A673 (cell line): ENCODE results near the gene RNF145. TPM values are rescaled to one million over a fixed set of nuclear protein-coding genes. Genes with fewer than 3 reads are reported as not detected.

Source experiments
- BruUV-seq: library from RNA; stranded (reverse); fragments of 400-500 nt; replicated peaks from 2 replicates; lab custom pipeline; 2021; lab: Mats Ljungman, UMichigan
- CTCF ChIA-PET: fragments of 300-600 bp; sonication (Branson Sonifier 250); formaldehyde crosslinking; loops from one replicate; lab custom pipeline; 2022; ENCODE audit warnings: antibody characterized with exemption; lab: Charles Lee
- POLR2A ChIA-PET: fragments of 300-600 bp; sonication (Branson Sonifier 250); formaldehyde crosslinking; loops from one replicate; lab custom pipeline; 2022; ENCODE audit warnings: antibody characterized with exemption; ENCODE audit not compliant: low non-redundant PET; lab: Charles Lee
- DNase-seq: peaks from one replicate; pipeline ENCODE4 v3.0.0-alpha.2; 2015; ENCODE audit warnings: low spot score
- H3K27ac ChIP-seq: fragments of 200-600 bp; sonication (generic); 2 replicates; pipeline ENCODE4 v1.5.1; 2016; ENCODE audit warnings: mixed run types, low read depth, mild to moderate bottlenecking, mixed read lengths, antibody characterized with exemption, low read length; ENCODE audit not compliant: poor library complexity, severe bottlenecking
- H3K27me3 ChIP-seq: fragments of 200-600 bp; sonication (generic); replicated peaks from 2 replicates; pipeline ENCODE4 v1.6.1; 2017; ENCODE audit warnings: mixed run types, low read depth, mild to moderate bottlenecking, mixed read lengths, antibody characterized with exemption, low read length; ENCODE audit not compliant: insufficient read depth, poor library complexity
- H3K36me3 ChIP-seq: fragments of 200-600 bp; sonication (generic); 2 replicates; pipeline ENCODE4 v1.6.1; 2016; ENCODE audit warnings: mixed run types, mild to moderate bottlenecking, mixed read lengths, antibody characterized with exemption, low read length; ENCODE audit not compliant: insufficient read depth, poor library complexity, severe bottlenecking
- H3K4me1 ChIP-seq: fragments of 200-600 bp; sonication (generic); 2 replicates; pipeline ENCODE4 v1.6.1; 2017; ENCODE audit warnings: mixed run types, mild to moderate bottlenecking, mixed read lengths, antibody characterized with exemption, low read length; ENCODE audit not compliant: insufficient read depth, poor library complexity, severe bottlenecking
- H3K4me3 ChIP-seq: fragments of 200-600 bp; sonication (generic); 2 replicates; pipeline ENCODE4 v1.5.1; 2016; ENCODE audit warnings: low read depth, mixed run types, mild to moderate bottlenecking, mixed read lengths, low read length; ENCODE audit not compliant: poor library complexity, severe bottlenecking
- H3K9me3 ChIP-seq: fragments of 200-600 bp; sonication (generic); 2 replicates; pipeline ENCODE4 v1.6.1; 2016; ENCODE audit warnings: mixed run types, low read depth, mild to moderate bottlenecking, mixed read lengths, antibody characterized with exemption, low read length; ENCODE audit not compliant: poor library complexity, severe bottlenecking
- EZH2 ChIP-seq: fragments of 200-600 bp; sonication (generic); IDR thresholded peaks from 2 replicates; pipeline ENCODE4 v1.6.1; 2017; ENCODE audit warnings: borderline replicate concordance, low read depth, mild to moderate bottlenecking, mixed read lengths, antibody characterized with exemption, low read length; ENCODE audit not compliant: poor library complexity, severe bottlenecking
- intact Hi-C: fragments of 100-400 bp; cut with micrococcal nuclease; formaldehyde crosslinking; loops from one replicate; pipeline ENCODE4 v1.10.0; 2022; ENCODE audit not compliant: unreplicated experiment
- total RNA-seq: library from RNA; stranded (reverse); gene quantifications from 2 replicates; pipeline ENCODE4 v1.2.3, GENCODE V29; 2021
- TF ChIP-seq, protein P1 (sequence below): fragments of 300-800, 200-600 bp; sonication (generic); conservative IDR thresholded peaks from 2 replicates; pipeline ENCODE4 v1.5.1; 2017; ENCODE audit warnings: low read depth, mild to moderate bottlenecking, antibody characterized with exemption, low read length, moderate library complexity, mixed read lengths

RNF145 gene
- total RNA-seq, 1 experiment from 2014 or later = 132 TPM

DNA sequence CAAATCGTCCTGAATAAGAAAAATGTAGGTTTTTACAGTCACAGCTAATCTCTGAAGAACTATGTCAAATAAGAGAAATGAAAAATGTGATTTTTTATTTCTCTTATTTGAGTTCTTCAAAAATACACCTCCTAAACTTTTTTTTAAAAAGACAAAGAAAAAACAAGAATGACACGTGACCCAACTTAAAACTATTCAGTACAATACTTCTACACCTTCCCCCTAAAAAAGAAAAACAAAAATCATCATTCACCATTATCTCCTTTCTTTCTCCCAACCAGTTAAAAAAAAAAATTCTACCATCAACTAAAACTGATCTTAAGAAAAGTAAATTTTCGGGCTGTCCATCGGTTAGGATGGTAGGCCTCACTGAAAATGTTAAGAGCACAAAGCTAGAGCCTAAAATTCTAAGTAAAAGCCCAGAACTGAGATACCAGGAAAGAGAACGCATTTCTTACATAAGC, 2.1 kb downstream of the RNF145 start:
- peaks cover 8% of the 10 kb centered on the region for H3K36me3 ChIP-seq
- BruUV-seq = no TSS peak
- intact Hi-C loops = loop anchor here (5.0 kb wide), 1 partner anchor 50 kb away; no protein-coding TSS in a partner anchor
- H3K27ac ChIP-seq = peak overlapping the region; percentile 96
- no peak for DNase-seq
- H3K9me3 ChIP-seq = no peaks in the 10 kb centered on the region
- CTCF ChIA-PET = no interaction called here
- no peaks in the 10 kb centered on the region for H3K27me3 ChIP-seq
- TF ChIP-seq EZH2 = no peak
- TF ChIP-seq, protein P1, sequence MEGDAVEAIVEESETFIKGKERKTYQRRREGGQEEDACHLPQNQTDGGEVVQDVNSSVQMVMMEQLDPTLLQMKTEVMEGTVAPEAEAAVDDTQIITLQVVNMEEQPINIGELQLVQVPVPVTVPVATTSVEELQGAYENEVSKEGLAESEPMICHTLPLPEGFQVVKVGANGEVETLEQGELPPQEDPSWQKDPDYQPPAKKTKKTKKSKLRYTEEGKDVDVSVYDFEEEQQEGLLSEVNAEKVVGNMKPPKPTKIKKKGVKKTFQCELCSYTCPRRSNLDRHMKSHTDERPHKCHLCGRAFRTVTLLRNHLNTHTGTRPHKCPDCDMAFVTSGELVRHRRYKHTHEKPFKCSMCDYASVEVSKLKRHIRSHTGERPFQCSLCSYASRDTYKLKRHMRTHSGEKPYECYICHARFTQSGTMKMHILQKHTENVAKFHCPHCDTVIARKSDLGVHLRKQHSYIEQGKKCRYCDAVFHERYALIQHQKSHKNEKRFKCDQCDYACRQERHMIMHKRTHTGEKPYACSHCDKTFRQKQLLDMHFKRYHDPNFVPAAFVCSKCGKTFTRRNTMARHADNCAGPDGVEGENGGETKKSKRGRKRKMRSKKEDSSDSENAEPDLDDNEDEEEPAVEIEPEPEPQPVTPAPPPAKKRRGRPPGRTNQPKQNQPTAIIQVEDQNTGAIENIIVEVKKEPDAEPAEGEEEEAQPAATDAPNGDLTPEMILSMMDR = no peak
- POLR2A ChIA-PET = interaction anchor here (0.5 to 0.6 kb wide), 2 partner anchors 13 to 865 kb away, joined by 3 to 5 read pairs; no protein-coding TSS in a partner anchor
- H3K4me3 ChIP-seq = peak overlapping the region; percentile 75
- H3K4me1 ChIP-seq = peaks cover 55% of the 10 kb centered on the region

DNA sequence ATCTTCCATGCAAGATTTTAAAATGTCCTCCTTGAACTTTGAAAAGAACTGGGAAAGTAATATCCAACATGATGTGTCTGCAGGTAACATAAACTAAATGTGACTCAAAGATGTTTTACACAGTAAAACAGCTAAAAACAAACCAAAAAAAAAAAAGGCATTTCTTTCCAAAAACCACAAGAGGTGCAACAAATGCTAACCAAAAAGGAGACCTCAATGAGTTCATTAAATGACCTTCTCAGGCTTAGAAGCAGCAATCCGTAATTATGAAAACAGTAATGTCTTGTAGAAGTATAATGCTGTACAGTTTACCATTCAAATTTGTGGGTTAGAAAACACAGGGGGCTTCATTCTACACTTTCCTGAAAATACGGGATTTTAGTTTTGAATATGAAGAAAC, 2.5 kb downstream of the RNF145 start:
- intact Hi-C loops = loop anchor here (5.0 kb wide), 1 partner anchor 50 kb away; no protein-coding TSS in a partner anchor
- Histone ChIP-seq H3K27me3 (no peaks in the 10 kb centered on the region), H3K36me3 (peaks cover 13% of the 10 kb centered on the region), H3K27ac (peak overlapping the region; percentile 96), H3K4me1 (peaks cover 55% of the 10 kb centered on the region), H3K4me3 (peak overlapping the region; percentile 75), H3K9me3 (no peaks in the 10 kb centered on the region)
- CTCF ChIA-PET = no interaction called here
- no TSS peak for BruUV-seq
- TF ChIP-seq, protein P1 = no peak
- no peak for TF ChIP-seq EZH2
- POLR2A ChIA-PET = no interaction called here
- no peak for DNase-seq

DNA sequence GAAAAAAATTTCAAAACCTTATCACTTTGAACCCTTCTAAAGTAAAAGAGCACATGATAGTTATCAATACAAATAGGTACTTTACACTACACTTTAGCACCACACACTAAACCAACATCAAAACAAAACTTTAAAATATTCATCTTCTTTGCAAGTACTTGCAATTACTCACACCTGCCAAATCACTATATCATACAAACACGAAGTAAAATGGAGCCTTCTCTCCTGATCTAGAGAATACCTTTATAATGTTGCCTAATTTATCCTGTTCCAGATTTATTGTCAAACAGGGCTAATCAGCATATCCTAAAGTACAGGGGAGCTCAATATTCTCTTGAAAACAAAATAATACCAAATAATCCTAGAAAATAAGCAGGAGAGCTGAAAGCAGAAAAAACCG, 3.0 kb downstream of the RNF145 start:
- Histone ChIP-seq H3K9me3 (no peaks in the 10 kb centered on the region), H3K27me3 (no peaks in the 10 kb centered on the region), H3K27ac (peak overlapping the region; percentile 96), H3K36me3 (peaks cover 14% of the 10 kb centered on the region), H3K4me3 (peak overlapping the region; percentile 75), H3K4me1 (peaks cover 50% of the 10 kb centered on the region)
- no TSS peak for BruUV-seq
- ChIA-PET POLR2A (no interaction called here), CTCF (no interaction called here)
- no peak for DNase-seq
- intact Hi-C loops = loop anchor here (5.0 kb wide), 1 partner anchor 49 kb away; no protein-coding TSS in a partner anchor
- no peak for TF ChIP-seq EZH2
- TF ChIP-seq, protein P1 = no peak
